Measurements from ENCODE around the gene AFAP1L2.
A peak's percentile ranks its signal among the peaks of the same experiment; 100 is the strongest.

Gene AFAP1L2

DNA sequence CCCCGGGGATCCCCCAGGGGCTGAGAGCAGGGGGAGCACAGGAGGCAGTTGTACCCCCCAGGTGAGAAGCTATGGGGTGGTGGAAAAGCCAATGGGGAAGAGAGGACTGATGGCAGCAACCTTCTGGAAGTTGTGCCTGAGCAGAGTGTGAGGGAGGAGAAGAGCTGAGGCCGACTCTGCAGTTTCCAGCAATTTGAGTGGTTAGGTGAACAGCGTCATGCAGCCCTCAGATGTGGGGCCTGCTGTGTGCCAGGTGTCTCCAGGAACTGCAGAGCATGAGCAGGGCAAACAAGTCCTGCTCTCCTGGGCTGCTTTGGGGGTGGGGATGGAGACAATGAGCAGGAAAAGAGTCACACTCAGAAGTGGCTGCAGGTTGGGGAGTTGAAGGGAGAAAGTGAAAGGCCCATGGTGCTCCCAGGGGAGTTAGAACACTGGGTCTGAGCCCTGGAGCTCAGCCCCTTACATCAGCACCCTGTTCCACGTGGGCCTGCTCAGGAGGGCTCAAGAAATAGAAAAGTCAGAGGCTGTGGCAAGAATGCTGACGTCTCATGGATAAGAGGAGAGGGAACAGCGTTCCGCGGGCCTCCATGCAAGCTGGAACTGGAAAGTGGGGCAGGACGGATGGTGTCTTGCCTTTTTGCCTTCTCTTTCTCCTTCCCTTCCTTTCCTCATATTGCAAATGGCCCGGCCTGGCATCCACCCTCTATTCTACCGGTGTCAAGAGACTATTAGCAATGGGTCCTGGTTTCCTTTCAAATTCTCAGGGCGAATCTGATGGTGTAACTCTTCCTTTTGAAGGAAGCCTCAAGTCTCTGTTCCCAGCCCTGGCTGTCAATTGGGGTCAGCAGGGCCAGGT is 4.0 kb upstream of the AFAP1L2 start:
- peak; percentile 87 for DNase-seq

DNA sequence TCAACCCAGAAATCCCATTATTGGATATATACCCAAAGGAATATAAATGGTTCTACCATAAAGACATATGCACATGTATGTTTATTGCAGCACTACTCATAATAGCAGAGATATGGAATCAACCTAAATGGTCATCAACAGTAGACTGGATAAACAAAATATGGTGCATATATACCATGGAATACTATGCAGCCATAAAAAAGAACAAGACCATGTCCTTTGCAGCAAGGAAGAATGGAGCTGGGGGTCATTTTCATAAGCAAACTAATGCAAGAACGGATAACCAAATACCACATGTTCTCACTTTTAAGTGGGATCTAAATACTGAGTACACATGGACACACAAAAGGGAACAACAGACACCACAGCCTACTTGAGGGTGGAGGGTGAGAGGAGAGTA is 2.2 kb upstream of the AFAP1L2 start:
- no peak for DNase-seq

DNA sequence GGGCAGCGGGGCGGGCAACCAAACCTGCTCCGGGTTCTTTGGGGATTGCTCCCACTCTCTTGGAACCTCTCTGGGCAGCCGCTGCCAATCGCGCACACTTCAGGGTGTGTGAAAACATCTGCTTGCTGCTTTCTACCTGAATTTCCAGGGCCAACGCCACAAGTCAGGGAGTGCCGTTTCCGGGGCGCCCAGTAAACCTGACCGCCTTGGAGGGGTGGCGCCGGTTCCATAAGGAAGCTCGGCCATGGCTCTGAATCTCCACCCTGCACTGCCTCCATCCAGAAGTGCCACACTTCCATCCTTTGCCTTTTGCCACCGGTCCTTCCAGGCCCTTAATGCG is 679 bp upstream of the AFAP1L2 start:
- DNase-seq: no peak

DNA sequence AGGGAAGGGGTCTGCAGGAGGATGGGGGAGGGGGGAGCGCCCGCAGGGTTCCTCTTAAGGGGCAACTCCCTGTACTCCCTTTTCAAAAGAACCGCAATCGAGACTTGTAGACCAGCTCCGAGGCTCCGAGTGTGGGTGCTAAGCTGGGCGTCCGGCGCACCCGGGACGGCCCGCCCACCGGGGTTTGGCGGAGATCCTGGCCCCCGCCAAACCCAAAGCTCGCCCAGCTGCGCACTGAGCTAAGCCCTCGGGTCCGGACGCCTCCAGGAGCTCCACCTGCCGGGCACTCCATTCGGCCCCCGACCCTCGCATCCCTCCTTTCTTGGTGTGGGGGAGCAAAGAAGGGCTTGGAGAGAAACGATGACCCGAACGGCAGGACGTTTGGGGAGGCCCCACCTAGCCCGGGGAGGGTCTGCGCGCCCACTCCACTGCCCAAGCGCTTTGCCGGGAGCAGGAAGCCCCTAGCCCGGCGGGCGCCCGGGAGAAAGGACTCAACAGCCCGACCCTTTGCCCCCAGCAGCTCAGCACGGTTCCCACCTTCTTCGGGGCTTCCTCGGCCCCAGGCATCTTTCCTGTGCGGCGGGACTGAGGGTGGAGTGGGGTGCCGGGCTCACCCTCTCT is 651 bp downstream of the AFAP1L2 start:
- no peak for DNase-seq

DNA sequence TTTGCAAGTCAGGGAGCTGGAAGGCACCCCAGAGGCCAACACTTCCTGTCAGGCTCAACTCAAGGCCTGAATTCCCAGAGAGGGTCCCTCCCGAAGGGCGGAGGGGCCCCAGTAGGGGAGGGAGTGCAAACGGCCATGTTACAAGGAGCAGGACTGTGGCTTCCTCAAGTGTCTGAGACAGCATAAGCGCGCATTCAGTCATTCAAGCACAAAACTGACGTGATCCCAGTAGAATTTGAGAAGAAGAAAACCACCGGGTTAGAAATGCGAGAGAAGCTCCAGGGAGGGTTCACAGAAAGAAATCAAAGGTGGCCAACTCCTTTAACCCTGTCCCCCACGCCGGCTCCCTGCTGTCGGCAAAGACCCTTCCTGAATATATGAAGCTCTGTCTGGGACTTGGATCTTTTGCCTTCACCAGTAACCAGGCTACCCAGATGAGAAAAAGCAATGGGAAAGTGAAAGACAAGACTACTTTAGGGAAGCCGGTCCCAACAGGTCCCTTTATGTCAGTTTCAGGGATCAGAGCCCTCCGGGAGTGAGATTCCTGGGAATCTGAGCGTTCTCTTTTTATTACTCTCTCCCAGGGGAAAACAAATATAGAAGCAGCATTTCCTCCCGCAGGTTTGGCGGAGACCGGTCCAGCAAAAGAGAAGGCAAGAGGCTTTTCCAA is 1.3 kb downstream of the AFAP1L2 start:
- DNase-seq: no peak

DNA sequence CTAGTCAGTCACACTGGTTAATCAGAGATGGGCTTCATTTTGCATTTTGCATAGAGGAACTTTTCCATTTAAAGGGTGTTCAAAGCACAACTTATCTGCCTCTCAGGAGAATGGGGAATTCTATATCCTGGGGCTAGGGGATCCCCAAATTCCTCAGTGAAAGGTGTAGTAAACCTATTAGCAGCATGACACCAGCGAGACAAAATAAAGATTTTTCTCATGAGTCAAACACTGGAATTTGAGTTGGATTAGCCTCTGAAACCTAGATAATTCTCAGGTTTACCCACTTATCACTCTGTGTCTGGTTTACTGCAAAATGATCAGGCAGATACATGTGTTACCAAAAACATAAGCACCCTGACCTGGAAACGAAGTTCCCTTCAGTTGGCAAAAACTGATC is 2.1 kb downstream of the AFAP1L2 start:
- DNase-seq: no peak

DNA sequence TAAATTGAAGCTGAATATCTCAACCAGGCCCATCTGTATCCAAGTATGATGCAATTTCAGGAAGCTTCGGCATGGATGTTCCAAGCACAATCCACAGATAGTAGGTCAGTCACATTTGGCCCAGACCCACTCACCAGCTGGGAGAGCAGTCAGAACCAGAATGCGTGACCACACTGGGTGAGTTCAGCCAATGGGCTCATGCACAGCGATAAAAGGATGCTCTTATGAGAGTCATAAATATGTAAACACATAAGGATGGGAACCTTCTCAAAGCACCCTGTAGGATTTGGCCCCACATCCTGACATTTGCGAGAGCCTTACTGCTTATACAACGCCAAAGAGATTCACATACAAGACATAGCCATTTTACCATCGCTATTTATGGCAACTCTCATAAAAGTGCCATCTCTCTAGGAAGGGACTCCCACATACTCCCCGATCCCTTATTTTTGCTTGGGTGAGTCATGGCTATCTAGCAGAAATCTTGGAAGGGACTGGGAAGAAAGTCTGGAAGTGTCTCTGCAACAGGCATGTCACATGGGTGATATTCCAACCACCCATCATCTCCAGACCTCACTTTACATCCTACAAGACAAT is 3.0 kb downstream of the AFAP1L2 start:
- DNase-seq: no peak

DNA sequence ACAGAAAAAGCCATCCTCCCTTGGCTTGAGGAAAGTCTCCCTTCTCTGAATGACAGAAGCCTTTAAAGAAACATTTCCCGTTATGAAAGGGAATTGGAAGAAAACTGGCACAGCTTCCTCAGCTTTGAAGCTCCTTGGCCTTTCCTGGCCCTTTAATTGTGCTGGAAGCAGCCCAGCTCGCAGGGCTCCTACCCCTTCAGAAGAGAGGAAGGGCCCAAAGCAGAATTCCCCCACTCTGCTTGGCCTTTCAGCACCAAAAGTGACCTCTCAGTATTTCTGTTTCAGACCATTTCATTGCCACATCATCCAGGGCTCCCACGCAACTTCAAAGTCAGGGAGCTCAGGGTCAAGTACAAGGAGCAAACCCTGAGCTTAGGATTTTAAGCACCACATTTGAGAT is 4.2 kb downstream of the AFAP1L2 start:
- DNase-seq: no peak

DNA sequence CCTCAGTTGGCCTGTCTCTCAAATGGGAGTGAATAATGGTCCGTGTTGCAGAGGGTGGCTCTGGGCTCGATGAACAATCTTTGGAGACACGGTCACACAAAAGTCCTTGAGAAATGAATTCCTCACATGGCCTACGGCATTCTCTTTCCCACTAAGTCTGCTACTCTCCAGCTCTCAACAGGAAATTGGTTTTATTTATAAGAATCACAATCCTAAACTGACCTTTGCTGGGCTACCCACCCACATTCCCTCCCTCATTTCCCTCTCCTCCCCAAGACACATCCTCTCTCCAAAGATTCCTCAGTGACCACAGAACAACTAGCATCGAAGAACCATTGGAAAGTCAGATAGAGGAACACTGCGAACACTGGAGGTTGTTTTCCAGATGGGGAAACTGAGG is 4.7 kb downstream of the AFAP1L2 start:
- no peak for DNase-seq

DNA sequence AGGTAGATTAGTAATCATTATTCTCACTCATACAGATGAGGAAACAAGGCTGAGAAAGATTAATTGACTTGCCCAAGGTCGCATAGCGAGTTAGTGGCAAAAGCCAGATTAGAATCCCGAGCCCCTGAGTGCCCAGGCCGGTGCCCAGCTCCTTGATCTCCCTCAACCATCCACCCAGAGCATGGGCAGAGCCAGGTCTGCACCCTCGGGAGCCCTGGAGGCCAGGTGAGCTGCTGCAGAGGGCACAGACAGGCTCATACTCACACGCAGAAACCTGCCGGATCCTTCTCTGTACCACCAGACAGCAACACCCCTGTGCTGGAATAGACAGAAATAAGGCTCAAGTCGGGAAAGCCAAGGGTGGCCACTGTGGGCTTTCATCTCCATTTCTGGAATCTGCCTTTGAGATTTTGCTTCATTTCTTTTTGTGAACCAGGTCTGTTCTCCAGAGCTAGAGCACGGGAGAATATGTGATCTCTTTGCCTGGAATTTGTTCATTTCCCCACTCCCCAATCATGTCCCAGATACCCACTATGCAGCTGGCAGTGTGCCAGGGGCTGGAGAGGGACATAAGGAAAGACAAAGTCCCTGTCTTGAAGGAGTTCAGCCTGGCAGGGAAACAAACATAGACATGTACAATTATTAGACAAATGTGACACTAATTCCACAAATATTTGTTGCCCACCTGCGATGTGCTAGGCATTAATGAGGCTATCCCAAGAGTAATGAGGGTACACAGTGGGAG is 5.5 kb downstream of the AFAP1L2 start:
- DNase-seq: no peak

DNA sequence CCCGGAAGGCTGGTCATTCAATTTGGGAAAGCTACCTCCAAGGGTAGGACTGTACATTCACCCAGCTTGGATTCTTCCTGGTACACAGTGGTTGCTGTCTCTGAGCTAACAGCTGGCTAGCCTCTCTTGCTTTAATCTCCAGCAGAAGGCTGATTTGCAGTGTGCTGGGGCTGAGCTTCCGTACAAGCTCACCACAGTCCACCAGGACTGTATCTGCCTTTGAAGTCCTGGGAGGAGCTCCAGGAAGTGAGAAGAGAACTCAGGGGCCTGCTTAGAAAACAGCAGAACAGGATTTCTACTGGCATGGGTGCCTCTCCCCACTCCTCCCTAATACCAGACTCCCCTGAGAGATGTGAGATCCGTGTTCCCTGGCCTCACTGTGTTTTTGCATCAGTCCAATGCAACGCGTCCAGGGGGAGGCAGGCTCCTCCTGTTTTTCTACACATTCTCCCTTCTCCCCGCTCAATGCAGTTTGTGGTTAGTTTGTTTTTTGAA is 6.6 kb downstream of the AFAP1L2 start:
- no peak for DNase-seq

DNA sequence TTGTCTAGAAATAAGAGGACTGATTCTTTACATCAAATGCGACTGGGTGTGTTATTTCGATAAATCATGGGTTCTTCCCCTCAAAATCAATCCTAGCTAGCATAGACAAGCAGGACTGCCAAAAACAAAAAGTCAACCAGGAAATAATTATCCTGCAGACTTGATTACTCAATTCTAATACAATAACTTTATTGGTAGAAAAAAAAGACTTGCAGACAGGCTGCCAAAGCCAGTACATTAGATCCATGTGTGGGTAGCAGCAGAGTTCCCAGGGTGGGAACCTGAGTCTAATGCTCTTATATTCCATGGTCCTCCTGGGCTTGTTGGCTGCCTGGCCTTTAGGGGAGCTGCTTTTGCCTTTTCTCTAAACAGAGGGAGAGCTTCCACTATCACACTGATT is 7.8 kb downstream of the AFAP1L2 start:
- no peak for DNase-seq

DNA sequence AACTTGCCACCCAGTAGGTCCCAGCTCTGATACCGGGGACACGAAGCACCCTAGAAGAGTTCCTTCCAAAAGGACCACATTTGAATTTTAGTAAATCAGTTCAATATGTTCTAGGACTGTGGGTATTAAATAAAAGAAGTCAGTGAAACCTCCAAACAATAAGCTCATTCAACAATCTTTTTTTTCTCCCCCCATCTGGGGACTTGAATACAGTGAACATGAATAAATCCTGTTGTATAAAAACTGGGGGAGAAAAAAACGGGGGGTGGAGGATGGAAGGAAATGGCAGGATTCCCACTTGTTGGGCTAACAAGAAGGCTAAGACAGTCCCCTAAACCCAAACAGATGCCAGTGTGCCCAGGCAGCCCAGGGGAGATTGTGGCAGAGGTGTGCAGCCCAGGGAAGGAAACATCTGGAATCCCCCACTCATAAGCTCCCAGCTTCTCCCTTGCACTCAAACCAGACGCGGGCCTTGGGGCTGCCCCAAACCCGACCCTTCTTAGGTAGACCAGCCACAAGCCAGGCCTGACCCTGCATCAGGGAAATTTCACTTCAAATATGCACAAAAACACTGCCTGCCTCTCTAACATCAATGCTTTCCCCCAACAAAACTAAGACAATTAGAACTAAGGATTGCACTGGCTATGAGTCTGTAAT is 8.8 kb downstream of the AFAP1L2 start:
- no peak for DNase-seq

DNA sequence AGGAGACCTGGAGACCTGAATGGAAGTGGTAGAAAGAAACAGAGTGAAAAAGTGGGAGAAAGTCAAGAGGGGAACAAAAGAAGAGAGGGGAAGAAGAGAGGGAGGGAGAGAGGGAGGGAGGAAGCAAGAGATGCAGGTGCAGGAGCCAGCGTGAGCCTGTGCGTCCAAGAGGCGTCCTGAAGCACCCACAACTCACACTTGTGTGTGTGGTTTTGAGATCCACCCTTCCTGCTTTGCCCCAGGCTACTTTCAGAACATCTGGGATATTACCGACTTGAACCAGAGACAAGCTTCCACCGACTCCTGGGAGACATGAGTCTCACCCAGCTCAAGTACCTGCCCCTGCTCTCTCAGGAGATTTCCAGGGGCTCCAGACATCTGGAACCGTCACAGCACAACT is 9.8 kb downstream of the AFAP1L2 start:
- no peak for DNase-seq

DNA sequence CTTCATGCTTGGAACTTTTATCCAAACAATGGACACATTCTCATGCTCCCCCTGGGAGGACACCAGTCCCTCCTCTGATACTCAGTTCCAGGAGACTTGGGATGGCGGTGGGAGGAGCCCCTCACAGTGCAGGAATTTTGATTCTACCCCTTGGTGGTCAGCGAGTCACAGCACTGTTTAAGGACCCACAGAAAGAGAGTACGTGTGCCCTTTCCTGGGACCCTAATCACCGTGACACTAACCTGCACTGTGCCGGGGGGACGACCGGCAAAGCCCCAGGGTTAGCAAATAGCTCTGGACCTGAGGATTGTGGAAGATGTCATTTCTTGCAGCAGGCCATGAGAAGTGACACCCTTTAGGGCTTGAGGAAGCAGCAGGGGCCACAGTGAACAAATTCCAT is 10.4 kb downstream of the AFAP1L2 start:
- DNase-seq: no peak

DNA sequence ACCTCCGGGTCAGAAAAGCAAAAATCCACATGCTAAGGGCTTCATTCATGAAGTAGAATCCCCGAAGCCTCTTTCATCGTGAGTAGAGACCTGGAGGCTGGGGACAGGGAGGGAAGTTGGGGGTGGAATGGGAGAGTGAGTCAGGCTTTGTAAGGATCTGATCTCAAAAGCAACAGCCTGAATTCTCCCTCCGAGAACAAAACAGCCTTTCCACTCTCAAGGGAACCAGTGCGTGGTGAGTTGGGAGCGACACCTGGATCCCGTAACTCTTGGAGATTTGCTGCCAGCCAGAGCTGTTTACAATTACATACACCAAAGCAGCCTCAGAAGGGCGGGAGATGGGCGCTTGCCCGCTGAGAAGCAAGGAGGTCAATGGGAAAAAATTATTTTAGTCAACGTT is 10.8 kb downstream of the AFAP1L2 start:
- DNase-seq: no peak

DNA sequence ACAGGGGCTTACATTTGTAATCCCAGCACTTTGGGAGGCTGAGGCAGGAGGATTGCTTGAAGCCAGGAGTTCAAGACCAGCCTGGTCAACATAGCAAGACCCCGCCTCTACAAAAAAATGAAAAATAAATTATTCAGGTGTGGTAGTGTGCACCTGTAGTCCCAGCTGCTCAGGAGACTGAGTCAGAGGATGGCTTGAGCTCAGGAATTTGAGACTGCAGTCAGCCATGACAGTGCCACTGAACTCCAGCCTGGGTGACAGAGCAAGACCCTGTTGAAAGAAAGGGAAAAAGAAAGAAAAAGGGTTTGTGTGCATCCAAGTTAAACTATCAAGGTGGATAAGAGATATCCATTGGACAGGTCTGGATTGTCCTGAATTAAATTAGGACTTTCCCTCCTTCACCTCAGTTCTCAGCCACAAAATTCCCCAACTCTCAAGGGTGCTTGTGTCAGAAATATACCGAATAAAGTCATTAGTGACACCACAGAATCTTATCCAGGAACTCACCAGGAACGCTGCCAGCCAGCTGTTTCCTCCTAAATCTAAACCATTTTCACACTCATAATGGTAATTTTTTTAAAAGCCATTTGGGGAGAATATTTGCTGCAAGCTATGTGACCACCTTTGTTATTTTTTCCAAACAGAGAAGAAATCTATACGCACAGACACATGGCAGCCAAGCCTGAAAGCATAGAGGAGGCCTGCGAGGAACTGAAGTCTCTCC is 12.0 kb downstream of the AFAP1L2 start:
- no peak for DNase-seq

DNA sequence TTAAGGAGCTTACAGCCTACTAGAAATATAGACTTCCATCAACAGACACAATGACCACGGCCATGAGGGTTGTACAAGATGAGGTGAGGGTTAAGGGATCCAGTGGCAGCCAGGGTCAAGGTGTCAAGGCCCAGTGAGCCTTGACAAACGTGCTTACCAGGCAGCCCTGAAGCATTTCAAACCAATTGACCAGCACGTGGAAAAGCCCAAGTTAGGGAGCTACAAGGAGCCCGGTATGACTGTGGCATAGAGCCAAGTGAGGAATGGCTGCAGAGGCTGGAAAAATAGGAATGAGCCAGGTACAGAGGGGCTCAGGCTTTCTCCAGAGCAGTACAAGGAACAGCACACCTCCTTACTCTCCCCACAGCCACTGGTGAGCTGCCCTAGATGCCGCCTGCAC is 12.7 kb downstream of the AFAP1L2 start:
- no peak for DNase-seq

DNA sequence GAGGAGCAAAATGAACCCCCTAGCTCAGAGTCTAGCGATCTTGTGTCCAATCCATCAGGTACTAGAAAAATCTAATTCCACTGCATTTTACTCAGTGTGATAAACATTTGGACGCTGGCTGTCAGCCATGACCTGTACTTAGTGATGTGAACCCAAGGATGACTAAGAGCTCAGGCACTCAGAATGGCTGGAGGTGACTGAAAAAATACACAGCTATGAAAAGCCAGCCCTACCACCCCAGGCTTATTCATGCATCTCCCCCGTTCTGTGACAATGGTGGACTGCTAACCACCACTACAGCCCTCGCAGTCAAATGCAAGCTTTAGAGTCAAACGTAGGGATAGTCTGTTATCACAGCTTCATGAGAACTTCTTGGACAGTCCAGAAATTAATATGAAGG is 14.9 kb downstream of the AFAP1L2 start:
- DNase-seq: no peak

DNA sequence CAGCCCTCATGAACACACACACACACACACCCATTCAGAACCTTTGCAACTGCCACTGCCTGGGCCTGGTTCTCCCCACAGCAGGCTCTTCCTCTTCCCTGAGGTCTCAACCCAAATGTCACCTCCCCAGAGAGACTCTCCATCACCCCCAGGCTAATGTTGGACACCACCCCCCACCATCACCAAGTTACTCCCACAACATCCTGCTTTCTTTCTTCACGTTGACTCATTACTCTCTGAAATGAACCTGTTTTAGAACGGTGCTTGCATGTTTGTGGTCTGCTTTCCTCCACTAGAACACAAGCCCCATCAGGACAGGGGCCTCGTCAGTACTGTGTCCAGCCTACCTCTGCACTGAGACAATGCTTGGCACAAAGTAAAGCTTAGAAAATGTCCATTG is 16.0 kb downstream of the AFAP1L2 start:
- DNase-seq: no peak

DNA sequence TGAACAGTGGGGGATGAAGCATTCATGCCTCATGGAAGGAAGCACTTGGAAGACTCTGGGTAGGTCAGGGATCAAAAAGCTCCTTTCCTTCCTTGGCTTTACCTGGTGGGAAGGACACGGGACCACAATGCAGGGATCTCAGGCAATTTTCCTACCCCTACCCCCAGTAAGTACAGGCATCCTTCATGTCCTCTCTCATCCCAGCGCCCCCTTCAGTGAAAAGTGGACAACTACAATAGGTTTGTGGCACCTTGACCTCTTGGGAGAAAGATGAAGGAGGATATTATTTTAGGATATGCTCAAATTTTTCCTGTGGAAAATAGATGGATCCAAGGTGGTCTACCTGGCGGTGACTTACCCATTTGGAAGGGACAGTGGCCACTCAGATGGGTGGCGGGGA is 16.5 kb downstream of the AFAP1L2 start:
- no peak for DNase-seq

DNA sequence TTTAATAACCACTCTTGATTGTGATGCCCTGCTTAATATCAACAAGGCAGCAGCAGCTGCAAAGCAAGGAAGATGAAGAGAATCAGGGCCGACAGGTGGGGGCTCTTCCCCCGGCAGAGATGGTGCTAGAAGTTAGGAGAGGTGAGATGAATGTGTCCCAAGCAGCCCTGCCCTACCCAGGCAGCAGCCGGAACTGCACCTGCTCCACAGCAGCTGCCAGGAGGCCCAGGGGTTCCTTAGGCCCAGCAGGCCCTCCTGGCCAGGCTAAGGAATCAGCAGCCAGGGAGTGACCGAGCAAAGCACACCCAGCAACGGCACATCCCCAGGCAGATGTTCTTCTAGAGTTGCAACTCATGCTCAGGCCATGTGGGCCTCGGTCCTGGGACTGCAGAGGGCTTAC is 17.9 kb downstream of the AFAP1L2 start:
- DNase-seq: no peak

Measured in NCI-H510A treated with DMSO at 0.1 percent for 48 hours (cell line).